ENCODE results near the gene PITX2.

GRCh38 chr4:110663738-110664444 is 41.0 kb upstream of the PITX2 start:
- TF ChIP-seq CTCF (conservative IDR thresholded peaks at IDR 0.05 in 1 of 2, IDR thresholded peaks at IDR 0.05 in 1 of 2; ENCODE audit: extremely low read depth in 1 of 2, insufficient read depth in 1 of 2, low read depth in 1 of 2, low read length in 2 of 2) (no peak), EZH2 (IDR thresholded peaks at IDR 0.05; ENCODE audit: borderline replicate concordance, low read length) (no peak)

Measured in mammary epithelial cell (primary cell).